ENCODE data around the gene PPP1R12B.

Gene PPP1R12B

DNA sequence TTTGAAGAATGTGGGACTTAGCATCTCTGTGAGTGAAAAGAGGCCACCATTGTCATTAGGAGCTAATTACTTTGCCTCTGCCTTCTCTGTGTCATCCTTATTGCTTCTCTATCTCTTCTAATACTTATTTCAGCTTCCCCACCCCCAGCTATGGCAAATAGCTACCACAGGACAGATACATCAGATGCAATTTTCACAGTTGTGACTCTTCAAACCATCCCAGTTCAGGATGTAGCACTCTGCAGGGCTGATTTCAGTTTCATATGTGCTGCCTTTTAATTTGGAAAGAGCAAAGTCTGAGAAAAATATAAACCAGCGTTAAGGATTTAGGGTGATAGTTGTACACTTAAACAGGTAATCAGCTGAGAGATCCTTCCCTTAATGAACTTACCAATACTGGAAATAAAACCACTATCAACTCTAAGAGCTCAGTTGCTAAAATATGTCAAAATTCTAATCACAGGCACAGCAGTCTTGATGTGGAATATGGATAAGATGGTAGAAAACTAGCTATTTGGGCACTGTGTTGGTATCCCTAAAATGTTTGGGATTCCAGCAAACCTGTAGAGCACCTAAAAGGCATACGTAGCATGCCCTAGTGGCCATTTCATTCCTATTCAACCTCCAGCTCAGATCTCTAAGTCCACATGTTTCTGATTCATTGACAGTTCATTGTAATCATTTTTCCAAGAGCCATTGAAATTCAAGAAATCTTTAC, 213.4 kb downstream of the PPP1R12B start:
- DNase-seq (ENCODE audit: low spot score) = no peak
- TF ChIP-seq, protein P1, sequence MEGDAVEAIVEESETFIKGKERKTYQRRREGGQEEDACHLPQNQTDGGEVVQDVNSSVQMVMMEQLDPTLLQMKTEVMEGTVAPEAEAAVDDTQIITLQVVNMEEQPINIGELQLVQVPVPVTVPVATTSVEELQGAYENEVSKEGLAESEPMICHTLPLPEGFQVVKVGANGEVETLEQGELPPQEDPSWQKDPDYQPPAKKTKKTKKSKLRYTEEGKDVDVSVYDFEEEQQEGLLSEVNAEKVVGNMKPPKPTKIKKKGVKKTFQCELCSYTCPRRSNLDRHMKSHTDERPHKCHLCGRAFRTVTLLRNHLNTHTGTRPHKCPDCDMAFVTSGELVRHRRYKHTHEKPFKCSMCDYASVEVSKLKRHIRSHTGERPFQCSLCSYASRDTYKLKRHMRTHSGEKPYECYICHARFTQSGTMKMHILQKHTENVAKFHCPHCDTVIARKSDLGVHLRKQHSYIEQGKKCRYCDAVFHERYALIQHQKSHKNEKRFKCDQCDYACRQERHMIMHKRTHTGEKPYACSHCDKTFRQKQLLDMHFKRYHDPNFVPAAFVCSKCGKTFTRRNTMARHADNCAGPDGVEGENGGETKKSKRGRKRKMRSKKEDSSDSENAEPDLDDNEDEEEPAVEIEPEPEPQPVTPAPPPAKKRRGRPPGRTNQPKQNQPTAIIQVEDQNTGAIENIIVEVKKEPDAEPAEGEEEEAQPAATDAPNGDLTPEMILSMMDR (IDR thresholded peaks at IDR 0.05; ENCODE audit: extremely low read depth, insufficient read depth, missing control alignments) = peak; percentile 2
- in situ Hi-C loops (cut with MboI; ENCODE audit: low pct_unique_long_range_greater_than_20kb, low sequenced_read_pairs, unreplicated experiment) = no loop called here

DNA sequence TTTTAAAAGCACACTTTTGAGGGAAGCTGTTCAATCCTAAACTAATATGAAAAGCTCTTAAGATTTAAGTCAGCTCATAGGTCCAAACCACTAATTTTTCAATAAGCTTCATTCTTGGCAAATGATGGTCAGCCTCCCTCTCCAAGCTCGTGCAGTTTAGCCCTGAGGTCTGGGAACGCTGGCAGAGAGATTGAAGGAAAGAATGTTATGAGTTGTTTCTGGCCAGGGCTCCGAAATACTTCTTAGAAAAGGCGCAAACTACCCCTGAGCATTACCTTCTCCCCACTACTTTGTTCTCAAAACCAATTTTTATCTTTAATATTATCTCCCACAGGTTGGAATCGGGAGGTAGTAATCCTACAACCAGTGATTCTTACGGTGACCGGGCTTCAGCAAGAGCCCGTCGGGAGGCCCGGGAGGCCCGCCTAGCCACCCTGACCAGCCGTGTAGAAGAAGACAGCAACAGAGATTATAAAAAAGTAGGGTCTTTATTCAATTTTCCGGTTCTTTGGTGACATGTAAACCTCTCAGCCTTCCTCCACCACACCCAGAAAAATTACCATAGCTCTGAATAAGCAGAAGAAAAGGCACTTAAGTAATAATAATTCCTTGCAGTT, 214.1 kb downstream of the PPP1R12B start:
- TF ChIP-seq, protein P1 (IDR thresholded peaks at IDR 0.05; ENCODE audit: extremely low read depth, insufficient read depth, missing control alignments) = no peak
- DNase-seq (ENCODE audit: low spot score) = no peak
- in situ Hi-C loops (cut with MboI; ENCODE audit: low pct_unique_long_range_greater_than_20kb, low sequenced_read_pairs, unreplicated experiment) = no loop called here

DNA sequence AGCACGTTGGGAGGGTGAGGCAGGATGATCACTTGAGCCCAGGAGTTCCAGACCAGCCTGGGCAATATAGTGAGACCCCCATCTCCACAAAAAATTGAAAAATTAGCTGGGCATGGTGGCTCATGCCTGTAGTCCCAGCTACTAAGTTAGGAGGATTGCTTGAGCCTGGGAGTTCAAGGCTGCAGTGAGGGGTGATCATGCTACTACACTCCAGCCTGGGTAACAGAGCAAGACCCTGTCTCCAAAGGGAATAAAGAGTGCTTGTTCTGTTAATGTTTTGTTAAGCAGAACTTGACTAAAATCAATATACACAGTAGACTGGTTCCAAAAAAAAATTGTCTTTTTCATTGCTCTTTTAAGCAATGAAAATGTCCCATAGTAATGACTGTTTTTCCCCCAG, 215.3 kb downstream of the PPP1R12B start:
- TF ChIP-seq, protein P1 (IDR thresholded peaks at IDR 0.05; ENCODE audit: extremely low read depth, insufficient read depth, missing control alignments) = no peak
- no peak for DNase-seq (ENCODE audit: low spot score)
- in situ Hi-C loops (cut with MboI; ENCODE audit: low pct_unique_long_range_greater_than_20kb, low sequenced_read_pairs, unreplicated experiment) = no loop called here

DNA sequence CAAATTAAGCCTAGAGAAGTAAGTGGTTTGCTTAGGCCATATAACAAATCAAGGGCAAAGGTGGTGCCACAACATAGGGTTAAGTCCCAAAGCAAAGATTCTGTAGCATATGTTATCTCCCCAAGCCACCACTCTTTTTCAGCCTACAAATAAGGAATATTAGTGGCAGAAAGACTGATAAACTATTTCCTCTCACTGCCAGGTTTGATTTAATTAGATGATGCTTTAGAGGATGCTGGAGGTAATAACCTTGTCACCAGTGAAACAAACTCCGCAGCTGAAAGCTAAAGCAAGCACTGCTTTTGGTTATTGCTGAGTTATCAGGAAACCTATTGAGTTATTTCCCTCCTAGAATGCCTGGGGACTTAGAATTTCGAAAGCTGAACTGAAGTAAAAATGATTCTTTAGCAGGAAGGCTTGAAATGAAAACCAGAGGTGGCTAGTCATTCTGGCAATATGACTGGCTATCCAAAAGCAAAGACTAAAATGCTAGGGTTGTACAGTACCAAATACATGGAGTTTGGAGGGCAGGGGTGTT, 216.5 kb downstream of the PPP1R12B start:
- no peak for DNase-seq (ENCODE audit: low spot score)
- in situ Hi-C loops (cut with MboI; ENCODE audit: low pct_unique_long_range_greater_than_20kb, low sequenced_read_pairs, unreplicated experiment) = no loop called here
- TF ChIP-seq, protein P1 (IDR thresholded peaks at IDR 0.05; ENCODE audit: extremely low read depth, insufficient read depth, missing control alignments) = no peak

DNA sequence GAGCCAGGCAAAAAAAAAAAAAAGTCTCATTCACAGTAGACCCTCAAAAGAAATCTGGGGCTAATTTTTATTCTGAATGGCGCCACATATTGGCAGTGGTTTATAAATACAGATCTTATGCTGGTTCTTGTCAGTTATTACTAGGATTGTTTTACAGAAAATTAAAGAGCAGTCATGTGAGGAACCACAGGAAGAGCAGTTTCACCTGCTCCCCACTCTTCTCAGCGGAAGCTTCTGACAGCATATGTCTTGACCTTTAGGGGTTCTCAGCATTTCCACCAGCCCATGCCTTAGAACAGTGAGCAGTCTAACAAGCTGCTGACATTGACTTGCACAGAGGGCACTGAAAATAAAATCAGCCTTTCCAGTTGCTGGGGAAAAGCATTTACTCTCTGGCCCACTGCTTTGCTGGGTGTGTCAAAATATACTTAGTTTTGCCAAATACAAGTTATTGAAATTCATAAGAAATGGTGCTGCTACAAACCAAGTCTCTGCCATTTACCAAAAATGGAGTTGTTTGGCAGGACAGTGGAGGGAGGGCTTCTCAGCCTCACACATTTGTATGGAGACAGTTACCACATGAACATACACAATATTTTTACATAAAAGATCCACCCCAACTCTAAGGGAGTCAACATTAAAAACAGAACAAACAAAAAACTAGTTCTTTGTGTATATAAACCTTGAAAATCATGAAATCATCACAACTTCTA, 217.5 kb downstream of the PPP1R12B start:
- DNase-seq (ENCODE audit: low spot score) = peak; percentile 30
- TF ChIP-seq, protein P1 (IDR thresholded peaks at IDR 0.05; ENCODE audit: extremely low read depth, insufficient read depth, missing control alignments) = no peak
- in situ Hi-C loops (cut with MboI; ENCODE audit: low pct_unique_long_range_greater_than_20kb, low sequenced_read_pairs, unreplicated experiment) = no loop called here

DNA sequence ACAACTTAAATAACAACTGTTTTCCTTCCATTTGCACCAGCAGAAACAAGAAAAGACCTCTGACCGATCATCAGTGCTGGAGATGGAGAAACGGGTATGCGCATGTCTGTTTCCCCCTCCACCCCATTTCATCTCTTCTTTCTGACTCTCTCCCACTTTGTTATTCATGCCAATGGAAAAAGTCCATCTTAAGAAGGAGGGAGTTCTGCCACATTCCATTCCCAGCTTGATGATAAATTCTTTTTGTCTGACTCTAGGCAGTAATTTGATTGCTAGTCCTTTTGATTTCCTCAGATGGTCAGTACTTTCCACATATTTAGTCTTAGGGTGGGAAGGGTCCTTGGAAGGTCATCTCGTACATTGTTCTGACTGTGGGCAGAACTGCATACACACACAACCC, 219.2 kb downstream of the PPP1R12B start:
- TF ChIP-seq, protein P1 (IDR thresholded peaks at IDR 0.05; ENCODE audit: extremely low read depth, insufficient read depth, missing control alignments) = no peak
- in situ Hi-C loops (cut with MboI; ENCODE audit: low pct_unique_long_range_greater_than_20kb, low sequenced_read_pairs, unreplicated experiment) = no loop called here
- no peak for DNase-seq (ENCODE audit: low spot score)

All from GM13977 (cell line).